GM19351 (cell line): ENCODE measurements around the gene ERI2.
"Not testable (repeated sequence)": the region's sequence is repeated elsewhere in the genome, so short reads cannot be mapped to it uniquely, and the experiment has no call there.

Source experiments
- ATAC-seq: cut with Tn5 transposase; IDR thresholded peaks from one replicate; pipeline ENCODE4 v1.9.1; 2021; ENCODE audit warnings: mild to moderate bottlenecking, moderate library complexity; ENCODE audit not compliant: unreplicated experiment

Gene ERI2

DNA sequence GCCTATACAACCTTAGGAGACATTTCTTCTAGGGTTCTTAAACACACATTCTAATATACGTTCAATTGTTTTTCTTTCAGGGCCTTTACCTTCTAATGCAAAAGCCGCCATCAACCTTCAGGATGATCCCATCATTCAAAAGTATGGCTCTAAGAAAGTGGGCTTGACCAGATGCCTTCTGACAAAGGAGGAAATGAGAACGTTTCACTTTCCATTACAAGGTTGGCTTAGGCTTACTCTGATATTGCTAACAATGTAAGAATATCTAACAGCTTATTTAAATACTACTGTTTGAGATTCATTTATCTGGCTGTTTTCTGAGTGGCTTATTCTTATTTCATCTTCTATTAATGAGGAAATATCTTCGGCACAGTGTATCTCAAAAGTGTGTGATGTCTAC, 15.4 kb upstream of the ERI2 start:
- no peak for ATAC-seq

DNA sequence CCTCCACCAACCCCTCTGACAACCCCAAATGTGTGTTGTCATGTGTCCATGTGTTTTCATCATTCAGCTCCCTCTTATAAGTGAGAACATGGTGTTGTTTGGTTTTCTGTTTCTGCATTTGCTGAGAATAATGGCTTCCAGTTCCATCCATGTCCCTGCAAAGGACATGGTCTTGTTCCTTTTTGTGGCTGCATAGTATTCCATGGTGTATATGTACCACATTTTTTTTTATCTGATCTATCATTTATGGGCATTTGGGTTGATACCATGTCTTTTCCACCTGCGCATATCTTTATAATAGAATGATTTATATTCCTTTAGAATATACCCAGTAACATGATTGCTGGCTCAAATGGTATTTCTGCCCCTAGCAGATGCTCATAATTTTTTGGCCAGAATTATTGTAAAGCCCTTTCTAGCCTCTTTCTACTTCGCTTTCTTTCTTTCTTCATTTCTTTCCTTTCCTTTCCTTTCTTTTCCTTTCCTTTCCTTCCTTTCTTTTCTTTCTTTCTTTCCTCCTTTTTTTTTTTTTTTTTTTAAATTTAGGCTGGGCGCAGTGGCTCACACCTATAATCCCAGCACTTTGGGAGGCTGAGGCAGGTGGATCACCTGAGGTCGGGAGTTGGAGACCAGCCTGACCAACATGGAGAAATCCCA, 12.8 kb upstream of the ERI2 start:
- no peak for ATAC-seq

DNA sequence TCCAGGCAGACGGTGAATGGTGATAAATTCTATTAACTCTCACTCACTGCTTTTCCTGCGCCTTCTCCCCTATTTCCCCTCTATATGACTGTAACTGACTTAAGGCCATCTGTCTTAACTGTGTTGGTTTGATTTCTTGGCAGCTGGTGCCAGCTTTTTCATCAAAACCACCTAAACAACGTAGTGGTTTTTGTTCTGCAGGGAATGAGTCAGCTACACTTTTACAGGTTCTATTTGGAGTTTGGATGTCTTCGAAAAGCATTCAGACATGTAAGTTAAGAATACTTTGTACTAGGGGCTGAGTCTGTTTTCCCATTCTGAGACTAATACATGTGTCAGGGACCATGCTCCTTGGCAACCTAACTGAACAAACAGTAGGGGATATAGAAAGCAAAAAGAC, 8.5 kb upstream of the ERI2 start:
- ATAC-seq, result no peak

DNA sequence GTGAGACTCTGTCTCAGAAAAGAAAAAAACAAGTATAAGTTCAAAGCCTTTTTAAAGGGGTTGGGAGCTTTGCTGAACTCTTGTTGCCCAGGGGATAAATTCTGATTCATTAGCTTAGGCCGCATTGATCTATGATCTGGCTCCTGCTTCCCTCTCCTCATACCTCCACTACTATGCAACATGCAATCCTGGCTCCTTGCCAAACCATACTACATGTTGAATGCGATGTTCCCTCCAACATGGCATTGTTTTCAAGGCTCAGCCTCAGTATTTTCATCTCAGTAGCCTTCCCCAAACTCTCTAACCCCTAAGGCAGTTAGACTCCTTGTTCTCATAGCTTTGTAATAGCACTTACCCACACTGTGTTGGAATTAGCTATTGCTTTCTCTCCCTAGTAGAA, 6.2 kb upstream of the ERI2 start:
- ATAC-seq, result no peak

DNA sequence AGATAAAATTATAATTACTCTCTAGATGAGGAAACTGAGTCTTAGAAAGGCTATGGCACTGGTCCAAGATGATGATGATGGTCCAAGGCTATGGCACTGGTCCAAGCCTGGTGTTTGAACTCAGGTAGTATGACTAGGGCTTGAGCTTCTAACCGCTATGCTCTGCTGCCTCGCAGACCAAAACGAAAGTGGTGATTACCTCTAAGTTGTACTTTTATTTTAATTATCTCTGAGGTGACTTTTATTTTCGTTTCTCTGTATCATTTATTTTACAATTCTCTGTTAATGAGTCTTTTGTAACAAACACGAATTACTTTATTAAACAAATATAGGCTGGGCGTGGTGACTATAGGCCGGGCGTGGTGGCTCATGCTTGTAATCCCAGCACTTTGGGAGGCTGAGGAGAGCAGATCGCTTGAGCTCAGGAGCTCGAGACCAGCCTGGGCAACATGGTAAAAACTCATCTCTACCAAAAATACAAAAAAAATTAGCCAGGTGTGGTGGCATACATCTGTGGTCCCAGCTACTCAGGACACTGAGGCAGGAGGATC, 5.7 kb upstream of the ERI2 start:
- ATAC-seq, result no peak

DNA sequence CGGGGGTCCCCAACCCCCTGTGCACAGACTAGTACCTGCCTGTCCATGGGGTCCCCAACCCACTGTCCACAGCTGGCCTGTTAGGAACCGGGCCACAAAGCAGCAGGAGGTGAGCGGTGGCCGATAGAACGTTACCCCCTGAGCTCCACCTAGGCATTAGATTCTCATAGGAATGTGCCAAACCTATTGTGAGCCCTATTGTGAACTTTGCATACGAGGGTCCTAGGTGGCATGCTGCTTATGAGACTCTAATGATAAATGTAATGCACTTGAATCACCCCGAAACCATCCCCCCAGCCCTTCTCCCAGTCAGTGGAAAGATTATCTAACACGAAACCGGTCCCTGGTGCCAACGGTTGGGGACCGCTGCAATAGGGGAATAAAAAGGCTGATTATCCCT, 1.6 kb upstream of the ERI2 start:
- ATAC-seq, result no peak

DNA sequence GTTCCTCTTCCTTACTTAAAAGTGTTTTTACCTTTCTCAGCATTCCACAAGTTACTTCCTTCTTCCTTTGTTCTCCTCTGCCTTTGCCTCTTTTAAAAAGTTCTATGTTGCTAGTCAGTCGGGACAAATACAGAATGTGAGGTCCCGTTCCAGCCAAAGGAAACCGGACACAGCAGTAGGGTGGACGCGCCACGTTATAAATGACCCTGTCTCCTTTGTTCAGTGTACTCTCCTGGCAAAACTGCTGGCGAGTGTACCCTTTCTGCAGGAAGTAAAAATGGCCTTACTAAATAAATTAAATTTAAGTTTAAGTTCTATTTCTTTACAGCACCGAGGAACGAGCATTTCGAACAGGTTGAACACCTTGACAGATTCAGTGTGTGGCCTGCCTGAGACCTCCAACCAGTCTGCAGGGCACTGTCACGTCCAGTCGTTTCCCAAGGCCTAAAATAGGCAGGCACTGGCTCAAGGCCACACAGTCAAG, 546 bp downstream of the ERI2 start:
- ATAC-seq, result not testable (repeated sequence)

DNA sequence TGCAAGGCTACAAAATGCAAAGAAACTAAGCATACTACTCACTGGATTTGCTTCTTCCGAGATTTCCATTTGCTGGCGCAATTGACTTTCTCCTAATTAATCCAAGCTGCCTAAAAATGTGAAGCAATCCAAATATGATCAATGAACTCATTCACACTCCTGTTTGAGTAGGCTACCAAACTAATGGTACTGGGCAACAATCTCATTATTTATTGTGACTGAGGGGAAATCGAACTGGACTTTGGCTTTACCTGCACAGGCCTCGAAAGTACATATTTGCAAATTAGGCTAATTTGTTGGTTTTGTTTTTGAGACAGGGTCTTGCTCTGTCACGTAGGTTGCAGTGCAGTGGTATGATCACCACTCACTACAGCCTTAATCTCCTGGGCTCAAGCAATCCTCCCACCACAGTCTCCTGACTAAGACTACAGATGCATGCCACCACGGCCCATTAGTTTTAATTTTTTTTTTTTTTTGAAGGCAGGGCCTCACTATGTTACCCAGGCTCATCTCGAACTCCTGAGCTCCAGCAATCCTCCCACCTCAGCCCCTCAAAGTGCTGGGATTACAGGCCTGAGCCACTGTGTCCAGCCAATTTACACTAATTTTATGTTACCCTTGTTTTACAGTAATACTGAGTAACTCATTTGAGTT, 2.6 kb downstream of the ERI2 start:
- no peak for ATAC-seq

DNA sequence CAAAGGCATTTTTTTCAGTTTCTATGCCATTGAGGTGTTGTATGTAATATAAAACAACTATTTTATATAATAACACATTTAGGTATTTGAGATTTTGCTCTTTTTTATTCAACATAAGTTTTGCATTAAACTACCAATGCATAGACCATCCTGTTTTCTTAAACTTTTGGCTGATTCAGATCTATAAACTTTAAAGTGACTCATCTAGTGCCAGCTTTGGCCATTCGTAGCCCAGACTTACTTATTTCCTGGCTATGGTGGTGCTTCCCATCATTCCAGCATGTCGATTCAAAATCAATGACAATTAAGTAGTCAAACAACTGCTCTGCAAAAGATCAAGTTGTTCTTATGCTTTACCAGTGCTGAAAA, 3.1 kb downstream of the ERI2 start:
- ATAC-seq, result no peak

DNA sequence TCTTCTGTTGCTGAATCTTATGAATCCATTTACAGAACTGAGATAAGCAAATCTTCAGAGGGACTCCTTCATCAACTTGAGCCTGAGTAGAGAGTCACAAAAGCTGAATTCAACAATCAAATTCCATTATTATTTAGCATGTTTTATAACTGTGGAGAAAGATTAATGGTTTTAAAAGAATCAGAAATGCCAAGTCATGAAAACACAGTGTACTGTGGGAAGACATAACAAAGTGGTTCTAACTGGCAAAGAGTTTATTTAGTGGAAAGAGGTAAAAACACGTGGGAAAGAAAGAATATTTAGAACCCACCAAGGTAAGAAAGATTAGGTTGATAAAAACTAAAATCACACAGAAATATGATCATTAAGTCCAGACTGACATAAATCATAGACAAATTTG, 5.0 kb downstream of the ERI2 start:
- ATAC-seq, result no peak

DNA sequence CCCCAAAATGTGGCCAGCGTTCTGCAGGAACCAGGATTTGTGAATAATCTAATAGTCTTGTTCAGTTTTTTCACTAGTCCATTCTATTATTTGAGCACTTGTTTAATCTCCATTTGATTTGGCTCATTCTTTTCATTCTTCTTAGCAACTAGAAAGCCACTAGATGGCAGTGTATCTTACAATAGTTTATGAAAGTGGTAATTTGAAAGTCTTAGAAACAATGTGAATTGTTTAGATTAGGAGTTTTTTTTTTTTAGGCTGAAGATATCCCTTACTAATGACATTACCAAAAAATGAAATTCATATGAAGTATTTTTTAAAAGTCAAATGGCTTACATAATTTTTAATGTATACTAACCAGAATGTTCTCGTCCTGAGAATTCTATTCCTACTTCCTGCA, 6.7 kb downstream of the ERI2 start:
- no peak for ATAC-seq

DNA sequence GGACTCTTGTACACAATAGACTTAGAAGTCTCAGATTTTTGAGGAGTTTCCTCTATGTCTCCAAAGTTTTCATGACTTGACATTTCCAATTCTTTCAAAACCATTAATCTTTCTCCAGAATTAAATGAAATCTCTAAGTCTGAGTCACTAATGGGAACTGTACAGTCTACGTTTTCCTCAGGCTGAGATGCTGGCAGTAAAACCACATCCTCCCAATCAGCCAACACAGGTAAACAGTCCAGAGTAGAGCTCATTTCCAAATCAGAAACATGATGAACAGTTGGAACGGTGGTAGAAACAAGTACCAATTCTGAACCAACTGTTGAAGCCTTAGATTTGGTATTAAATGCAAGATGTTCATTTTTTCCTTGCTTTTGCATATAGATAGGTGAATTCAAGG, 7.9 kb downstream of the ERI2 start:
- ATAC-seq, result no peak

DNA sequence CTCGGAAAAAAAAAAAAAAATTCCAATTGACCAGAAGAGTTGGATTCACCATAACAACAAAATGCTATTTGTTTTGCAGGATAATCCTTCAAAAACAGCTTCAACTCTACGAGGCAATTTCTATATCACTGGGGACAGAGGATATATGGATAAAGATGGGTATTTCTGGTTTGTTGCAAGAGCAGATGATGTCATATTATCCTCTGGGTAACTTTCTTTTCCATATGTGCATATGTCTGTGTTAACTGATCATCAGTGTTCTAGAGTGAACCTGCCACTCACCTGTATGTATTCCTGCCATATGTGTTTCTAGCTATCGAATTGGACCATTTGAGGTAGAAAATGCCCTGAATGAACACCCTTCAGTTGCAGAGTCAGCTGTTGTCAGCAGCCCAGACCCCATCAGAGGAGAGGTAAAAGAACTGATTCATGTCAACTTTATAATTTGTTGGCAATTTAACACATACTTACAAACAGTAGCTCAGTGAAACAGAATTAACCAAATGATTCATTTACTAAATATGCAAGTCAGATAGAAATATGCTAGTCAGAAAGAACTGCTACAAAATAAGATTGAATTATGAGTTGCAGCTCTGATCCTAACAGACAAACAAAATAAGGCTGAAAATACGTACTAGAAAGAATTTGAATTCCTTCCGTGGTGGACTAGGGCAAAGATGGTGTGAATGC, 14.2 kb downstream of the ERI2 start:
- no peak for ATAC-seq

DNA sequence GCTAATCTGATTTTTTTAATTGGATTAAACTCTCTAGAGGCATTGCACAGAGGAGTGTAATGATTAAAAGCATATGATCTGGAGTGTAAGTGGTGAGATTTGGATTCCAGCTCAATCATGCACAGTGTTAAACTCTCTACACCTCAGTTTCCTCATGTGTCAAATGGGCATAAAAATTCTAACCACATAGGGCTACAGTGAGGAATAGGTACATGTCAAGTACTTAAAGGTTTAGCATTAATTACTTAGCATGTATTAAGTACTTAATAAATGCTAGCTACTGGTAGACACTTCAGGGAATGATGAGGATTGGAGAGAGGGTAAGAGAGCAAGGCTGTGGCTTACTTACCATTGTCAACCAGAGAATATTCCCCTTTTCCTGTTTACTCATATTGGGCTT, 17.1 kb downstream of the ERI2 start:
- ATAC-seq, result no peak

DNA sequence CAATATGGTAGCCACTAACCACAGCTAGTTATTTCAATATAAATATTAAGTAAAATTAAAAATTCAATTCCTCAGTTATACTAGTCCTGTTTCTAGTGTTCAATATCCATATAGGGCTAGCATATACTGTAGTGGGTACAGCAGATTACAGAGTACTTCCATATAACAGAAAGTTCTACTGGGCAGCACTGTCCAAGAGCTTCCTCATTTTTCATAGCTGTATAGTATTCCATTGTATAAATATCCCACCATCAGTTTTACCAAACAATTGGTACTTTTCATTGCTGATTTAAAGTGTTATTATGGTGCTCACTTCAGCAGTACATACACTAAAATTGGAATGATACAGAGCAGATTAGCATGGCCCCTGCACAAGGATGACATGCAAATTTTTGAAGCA, 22.1 kb downstream of the ERI2 start:
- no peak for ATAC-seq

DNA sequence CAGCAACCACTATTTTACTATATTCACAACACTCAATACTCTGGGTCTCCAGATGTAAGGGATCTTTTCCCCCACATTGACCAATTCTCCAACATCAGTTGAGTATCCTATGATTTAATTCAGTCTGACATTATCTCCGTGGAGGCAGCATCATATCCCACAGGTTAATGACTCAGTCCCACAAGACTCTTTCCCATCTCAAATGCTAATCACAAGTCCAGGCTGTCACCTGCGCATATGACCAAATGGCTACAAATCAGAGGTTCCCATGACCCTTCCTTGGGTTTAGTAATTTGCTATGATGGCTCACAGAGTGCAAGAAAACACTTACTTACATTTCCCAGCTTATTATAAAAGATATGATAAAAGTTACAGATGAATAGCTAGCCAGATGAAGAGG, 23.8 kb downstream of the ERI2 start:
- no peak for ATAC-seq

DNA sequence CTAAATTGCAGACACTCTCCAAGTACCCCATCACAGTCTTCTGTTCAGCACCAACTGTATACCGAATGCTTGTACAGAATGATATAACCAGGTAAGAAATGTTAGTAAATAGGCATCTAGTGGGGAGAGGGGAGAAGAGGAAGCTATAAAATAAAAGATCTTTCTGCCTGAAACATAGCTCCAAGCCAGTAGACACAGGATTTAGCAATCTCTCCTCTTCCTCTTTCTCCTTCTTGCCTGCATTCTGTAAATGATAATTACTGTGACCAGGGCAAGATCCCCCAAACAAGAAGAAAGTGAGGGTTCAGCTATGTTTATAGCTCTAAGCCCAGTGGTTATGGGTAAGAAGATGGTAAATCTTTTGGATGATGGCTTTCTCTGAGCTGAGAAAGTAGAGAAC, 24.6 kb downstream of the ERI2 start:
- no peak for ATAC-seq

DNA sequence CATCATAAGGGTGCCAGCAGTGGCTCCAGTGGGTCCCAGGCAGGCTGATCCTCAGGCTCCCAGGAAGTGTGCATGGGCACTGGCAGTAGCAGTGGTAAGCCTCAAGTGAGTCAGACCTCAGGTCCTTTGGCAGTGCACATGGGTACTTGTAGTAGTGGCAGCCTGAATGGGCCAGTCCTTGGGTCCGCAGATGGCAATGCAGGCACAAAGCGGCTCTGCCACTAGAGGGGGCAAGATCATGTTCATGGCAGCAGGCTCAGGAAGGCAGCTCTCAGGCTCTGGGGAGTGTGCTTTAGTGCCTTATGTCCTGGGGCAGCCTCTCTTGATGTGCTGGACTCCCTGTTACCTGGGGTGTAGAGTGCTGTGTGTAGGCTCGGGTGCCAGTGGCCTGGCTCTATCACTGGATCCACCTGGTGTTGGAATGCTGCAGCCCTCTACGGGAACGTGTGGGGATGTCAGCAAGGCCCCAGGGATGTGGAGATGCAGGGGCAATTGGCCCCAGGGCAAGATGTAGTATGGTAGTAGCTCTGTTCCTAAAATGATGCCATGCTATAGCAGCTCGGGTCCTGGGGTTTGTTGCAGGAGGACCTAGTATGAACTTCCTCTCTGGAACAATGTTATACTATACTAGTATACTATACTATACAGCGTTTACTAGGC, 31.4 kb downstream of the ERI2 start:
- peak; percentile 79 for ATAC-seq

DNA sequence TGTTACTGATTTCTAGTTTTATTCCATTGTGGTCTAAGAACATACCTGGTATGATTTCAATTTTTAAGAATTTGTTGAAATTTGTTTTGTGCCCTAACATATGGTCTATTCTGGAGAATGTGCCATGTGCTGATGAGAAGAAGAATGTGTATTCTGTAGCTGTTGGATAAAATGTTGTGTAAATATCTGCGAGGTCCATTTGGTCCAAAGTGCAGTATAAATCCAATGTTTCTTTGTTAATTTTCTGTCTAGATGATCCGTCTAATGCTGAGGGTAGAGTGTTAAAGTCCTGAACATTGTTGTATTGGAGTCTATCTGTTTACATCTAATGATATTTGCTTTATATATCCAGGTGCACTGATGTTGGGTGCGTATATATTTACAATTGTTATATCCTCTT, 32.6 kb downstream of the ERI2 start:
- no peak for ATAC-seq

DNA sequence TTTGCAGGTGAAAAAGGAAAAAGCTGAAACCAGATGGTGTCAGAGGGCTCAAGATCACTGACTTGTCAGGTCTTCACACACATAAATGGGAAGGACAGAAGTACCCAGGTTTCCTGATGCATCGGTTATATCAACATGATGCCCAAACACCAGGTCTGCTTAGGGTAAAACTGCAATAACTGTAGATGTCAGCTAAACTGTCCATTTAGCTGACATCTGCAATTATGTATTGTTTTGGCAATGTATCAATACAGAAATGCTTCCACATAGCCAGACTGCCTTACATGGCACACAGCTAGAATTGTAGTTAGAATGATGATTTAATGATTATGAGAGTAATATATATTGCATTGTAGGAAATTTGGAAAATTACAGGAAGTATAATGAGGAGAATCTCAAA, 37.5 kb downstream of the ERI2 start:
- no peak for ATAC-seq

DNA sequence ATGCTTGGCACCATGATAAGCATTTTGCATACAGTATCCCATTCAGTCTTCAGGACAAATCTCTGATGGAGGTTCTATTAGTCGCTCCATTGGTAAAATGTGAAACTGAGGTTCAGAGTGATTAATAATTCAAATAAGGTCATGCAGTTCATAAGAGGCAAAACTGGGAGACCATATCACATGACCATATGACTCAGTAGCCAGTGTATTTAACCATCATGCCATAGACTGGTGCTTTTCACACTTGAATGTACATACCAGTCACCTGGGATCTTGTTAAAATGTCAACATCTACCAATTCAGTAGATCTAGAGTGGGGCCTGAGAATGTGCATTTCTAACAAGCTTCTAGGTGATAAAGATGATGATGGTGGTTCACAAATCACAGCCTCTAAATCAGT, 38.2 kb downstream of the ERI2 start:
- ATAC-seq, result no peak

DNA sequence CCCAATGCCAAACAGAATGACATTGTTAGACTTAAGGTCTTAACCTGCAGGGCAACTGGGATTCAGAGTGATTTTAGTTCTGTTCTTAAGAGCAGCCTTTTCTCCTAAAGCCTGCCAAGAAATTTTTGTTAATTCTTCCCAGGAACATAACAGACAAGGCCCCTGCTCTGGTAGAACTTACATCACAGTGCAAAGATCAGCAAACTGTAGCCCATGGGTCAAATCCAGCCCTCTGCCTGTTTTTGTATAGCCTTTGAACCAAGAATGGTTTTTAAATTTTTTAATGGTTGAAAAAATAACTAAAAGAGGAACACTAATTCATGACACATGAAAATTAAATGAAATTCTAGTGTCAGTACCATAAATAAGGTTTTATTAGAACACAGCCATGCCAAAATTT, 38.7 kb downstream of the ERI2 start:
- ATAC-seq, result no peak
